ENCODE data around the gene FOXP4. TPM values are rescaled to one million over a fixed set of nuclear protein-coding genes. Genes with fewer than 3 reads are reported as not detected.

FOXP4 gene
- total and polyA plus RNA-seq, 2 of the 13 experiments (the other 11 are each of a cell fraction or from before 2014, with no cell fraction given), result 11.0 to 12.4 TPM

- TF ChIP-seq NFAT5 (CRISPR knock-in tag; IDR thresholded peaks at IDR 0.05), result no peak; the same call in 1 of the 2 replicates
- TF ChIP-seq ELF3 (CRISPR knock-in tag; IDR thresholded peaks at IDR 0.05), result 0 out of 2 replicates have a peak, but pooled peaks have one; percentile 10
- TF ChIP-seq KLF11 (CRISPR knock-in tag; IDR thresholded peaks at IDR 0.05), result no peak; the same call in 1 of the 2 replicates
- TF ChIP-seq ZNF556 (CRISPR knock-in tag; IDR thresholded peaks at IDR 0.05; ENCODE audit: borderline replicate concordance), result no peak
- TF ChIP-seq ZNF580 (CRISPR knock-in tag; IDR thresholded peaks at IDR 0.05; ENCODE audit: borderline replicate concordance, low read depth), result peak; percentile 63; the same call in 1 of the 2 replicates
- 0 out of 2 replicates have a peak, but pooled peaks have one; percentile 12 for TF ChIP-seq JUN (CRISPR knock-in tag; IDR thresholded peaks at IDR 0.05)
- TF ChIP-seq ZNF572 (CRISPR knock-in tag; IDR thresholded peaks at IDR 0.05), result 0 out of 2 replicates have a peak, but pooled peaks have one; percentile 28
- TF ChIP-seq NFRKB (IDR thresholded peaks at IDR 0.05), result no peak
- peak; percentile 70; the same call in 1 of the 2 replicates for TF ChIP-seq ZNF567 (CRISPR knock-in tag; IDR thresholded peaks at IDR 0.05; ENCODE audit: borderline replicate concordance)
- TF ChIP-seq ZC3H13 (CRISPR knock-in tag; IDR thresholded peaks at IDR 0.05), result no peak
- TF ChIP-seq NAIF1 (CRISPR knock-in tag; IDR thresholded peaks at IDR 0.05; ENCODE audit: borderline replicate concordance), result no peak
- no peak for TF ChIP-seq NR0B2 (CRISPR knock-in tag; IDR thresholded peaks at IDR 0.05)
- no peak for TF ChIP-seq ZHX2 (IDR thresholded peaks at IDR 0.05; ENCODE audit: low read depth)
- no peak for TF ChIP-seq ZHX2 (CRISPR knock-in tag; IDR thresholded peaks at IDR 0.05; ENCODE audit: borderline replicate concordance)
- TF ChIP-seq ZKSCAN8 (CRISPR knock-in tag; IDR thresholded peaks at IDR 0.05; ENCODE audit: borderline replicate concordance), result no peak
- no peak for TF ChIP-seq ZNF782 (CRISPR knock-in tag; IDR thresholded peaks at IDR 0.05; ENCODE audit: borderline replicate concordance)
- peak; percentile 84; the same call in 1 of the 2 replicates for TF ChIP-seq MXD4 (CRISPR knock-in tag; IDR thresholded peaks at IDR 0.05)
- TF ChIP-seq SKI (IDR thresholded peaks at IDR 0.05; ENCODE audit: partially characterized antibody), result peak; percentile 9
These were observed at the start of gene FOXP4 (continued) for GRCh38 chr6:41545703-41546474.

Data from HepG2 (cell line).